Fibroblast of skin of abdomen (primary cell): ENCODE results near the gene KRT32.
"Not testable (repeated sequence)": the region's sequence is repeated elsewhere in the genome, so short reads cannot be mapped to it uniquely, and the experiment has no call there.

Source experiments
- DNase-seq: peaks from one replicate; pipeline ENCODE4 v3.0.0-alpha.2; 2013

KRT32 gene

DNA sequence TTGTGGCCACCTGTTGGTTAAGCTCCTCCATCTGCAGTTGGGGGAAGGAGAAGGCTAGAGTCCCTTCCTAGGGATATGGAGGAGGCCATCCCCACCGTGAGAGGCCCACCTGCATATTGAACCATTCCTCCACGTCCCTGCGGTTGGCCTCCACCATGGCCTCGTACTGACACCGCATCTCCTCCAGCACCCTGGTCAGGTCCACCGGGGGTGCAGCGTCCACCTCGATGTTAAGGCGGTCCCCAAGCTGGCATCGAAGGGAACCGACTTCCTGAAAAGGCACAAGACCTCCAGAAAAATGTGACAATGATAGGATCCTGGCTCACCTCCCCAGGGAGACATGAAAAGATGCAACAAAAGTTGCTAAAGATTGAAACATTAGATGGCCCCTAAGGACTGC is 3.0 kb downstream of the KRT32 start:
- no peak for DNase-seq

DNA sequence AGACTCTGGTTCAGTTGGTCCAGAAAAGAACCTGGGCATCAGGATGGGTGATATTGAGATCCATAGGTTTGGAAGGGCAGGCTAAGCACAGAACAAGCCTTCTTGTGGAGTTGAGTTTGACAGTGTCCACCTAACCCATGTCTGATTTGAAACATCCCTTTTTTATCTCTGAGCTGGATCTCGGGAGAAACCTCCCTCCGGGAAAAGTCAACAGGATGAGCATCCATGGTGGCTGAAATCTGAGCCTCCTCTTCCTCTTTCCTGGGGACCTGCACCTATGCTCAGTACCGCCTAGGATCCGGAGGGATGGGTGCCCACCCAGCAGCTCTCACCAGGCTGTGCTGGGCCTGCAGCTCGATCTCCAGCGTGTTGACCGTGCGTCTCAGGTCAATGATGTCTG is 3.4 kb downstream of the KRT32 start:
- no peak for DNase-seq

DNA sequence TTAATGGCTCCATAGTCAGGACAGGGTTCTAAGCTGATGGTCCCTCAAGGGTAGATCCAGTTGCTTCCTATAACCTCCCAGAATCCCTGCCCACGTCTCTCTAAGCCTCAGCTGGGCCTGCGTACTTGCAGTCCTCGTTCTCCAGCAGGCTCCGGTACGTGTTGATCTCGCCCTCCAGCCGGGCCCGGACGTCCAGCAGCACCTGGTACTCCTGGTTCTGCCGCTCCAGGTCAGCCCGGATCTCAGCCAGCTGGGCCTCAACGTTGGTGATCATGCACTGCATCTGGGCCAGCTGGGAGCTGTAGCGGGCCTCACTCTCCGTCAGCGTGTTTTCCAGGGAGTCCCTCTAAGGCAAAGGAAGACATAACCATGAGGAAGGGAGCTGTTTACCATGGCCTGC is 4.5 kb downstream of the KRT32 start:
- DNase-seq = no peak

DNA sequence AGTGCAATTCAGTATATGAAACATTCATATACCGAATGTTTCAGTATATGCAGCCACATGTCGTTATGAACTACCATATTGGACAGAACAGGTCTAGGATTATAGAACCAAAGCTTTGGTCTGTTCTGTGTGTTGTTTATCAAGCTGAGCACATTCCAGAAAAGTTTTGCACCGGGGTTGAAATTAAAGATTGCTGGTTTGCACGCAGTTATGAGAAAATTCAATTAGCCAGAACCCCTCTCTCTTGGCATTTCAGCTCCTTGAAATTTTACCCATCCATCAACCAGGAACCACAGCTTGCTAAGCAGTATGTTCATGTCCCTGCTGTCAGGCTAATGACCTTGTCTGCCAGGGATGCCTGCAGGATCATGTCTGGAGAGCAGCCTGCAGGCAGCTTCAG is 9.5 kb downstream of the KRT32 start:
- DNase-seq = no peak

DNA sequence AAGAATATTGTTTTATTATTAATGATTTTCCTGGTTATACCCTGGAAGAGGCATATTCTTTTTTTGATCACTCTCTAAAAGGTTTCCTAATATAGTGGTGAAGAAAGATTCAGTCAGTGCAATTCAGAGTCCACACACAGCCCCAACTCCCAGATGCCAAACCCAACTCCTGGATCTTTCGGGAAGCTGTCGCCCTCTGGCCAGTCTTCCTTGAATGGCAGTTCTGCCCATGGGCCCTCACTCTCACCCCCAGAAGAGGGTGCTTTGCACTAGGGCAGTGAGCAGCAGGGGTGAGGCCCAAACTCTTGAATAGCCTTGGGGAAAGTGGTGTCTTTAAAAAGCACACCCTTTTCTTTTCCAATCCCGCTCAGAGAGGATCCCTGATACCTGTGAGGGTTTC is 11.0 kb downstream of the KRT32 start:
- DNase-seq = no peak

DNA sequence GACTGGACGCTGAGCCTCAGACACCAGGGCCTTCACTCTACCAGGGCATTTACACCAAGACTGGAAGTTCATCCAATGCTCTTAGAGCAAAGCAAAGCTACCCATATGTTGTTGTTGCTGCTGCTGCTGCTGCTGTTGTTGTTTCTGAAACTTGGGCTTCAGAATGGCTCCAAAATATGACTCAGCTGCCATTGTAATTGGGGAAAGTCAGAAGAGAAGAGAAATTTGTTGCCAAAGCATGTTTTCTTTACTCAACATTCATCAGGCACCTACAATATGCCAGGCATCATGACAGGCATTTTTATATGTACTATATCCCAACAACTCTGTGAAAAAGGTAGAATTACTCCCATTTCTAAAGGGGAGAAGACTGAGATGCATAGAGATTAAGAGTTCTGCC is 11.9 kb downstream of the KRT32 start:
- no peak for DNase-seq

DNA sequence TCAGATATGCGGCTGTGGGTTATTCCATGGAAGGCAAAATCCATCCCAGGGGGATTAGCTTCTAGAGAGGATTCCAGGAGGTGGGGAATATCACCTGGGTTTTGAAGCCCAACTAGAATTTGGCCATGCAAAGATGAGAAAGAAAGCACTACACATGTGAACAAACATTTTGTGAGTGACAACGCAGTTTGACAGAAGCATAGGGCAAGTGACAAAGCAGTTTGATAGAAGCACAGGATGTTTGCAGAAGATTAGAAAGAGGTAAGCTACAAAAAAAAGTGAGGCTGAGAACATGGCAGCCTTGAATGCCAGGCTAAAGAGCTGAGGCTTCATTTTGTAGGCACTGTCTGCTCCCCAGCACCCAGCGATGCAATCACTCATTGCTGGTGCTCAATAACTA is 14.1 kb downstream of the KRT32 start:
- DNase-seq = no peak

DNA sequence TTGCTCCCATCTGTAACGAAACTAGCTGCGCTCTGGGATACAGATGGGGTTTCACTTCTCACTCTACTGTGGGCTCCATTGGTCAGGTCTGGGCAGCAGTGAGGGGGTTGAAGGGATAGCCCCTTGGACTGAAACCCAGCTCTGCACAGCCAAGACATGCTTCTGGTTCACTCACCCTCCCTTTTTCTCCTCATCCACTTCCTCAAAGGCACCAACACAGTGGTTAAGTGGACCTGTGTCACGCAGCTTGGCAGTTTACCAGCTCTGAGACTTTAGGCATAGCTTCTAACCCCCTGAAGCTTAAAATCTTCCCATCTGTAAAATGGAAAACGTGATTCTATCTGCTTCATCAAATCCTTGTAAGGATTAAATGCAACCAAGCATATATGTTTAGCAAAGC is 14.9 kb downstream of the KRT32 start:
- no peak for DNase-seq

DNA sequence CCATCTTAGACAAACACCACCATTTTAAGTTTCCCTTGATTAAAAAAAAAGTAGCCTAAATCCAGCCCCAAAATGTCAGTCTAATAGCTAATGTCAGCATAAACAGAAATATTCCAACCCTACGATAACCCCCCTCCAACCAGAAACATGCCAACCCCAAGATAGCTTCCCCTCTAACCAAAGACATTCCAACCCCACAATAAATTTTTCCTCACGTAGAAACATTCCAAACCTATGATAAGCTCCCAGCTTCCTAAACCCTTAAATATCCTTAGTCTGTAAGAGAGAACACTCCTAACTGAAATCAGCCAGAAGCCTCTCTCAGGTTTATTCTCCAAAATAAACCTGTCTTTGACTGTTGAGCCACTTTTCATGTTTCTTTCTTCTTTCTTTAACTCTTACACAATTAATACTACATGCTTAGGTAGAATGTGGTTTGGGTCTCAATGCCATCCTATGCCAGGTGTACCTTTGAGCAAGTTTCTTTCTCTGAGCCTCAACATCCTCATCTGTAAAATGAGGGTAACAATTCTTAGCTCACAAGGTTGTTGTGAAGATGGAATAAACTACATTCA is 15.9 kb downstream of the KRT32 start:
- peak; percentile 64 for DNase-seq

DNA sequence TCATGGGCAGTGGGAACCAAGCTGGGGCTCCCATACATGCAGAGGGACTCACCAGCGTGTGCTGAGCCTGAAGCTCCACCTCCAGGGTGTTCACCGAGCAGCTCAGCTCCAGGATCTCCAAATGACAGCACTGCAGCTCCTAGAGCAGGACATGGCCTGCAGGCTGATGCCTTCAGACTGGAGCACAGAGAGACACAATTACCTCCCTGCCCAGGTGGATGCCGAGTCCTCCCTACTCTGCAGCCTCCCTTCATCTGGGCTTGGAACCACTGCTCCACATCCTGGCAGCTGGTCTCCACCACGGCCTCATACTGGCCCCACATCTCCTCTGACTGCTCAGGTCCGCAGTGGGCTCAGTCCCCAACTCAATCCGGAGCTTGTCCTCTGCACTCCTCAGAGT is 18.2 kb downstream of the KRT32 start:
- DNase-seq = no peak

DNA sequence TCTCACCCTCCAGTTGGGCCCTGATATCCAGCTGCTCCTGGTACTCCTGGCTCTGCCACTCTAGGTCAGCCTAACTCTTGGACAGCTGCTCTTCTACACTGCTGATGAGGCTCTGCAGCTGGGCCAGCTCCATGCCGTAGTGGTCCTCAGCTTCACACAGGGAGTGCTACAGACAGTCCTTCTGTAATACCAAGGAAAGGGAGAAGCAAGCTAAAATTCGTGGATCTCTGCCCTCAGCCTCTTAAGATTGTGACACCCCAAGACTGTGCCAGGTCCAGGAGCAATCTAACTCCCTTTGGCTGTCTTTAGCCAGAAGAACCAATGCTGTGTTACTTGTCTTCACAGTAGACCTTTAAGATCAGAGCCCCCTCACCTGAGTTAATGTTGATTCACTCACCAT is 18.7 kb downstream of the KRT32 start:
- no peak for DNase-seq

DNA sequence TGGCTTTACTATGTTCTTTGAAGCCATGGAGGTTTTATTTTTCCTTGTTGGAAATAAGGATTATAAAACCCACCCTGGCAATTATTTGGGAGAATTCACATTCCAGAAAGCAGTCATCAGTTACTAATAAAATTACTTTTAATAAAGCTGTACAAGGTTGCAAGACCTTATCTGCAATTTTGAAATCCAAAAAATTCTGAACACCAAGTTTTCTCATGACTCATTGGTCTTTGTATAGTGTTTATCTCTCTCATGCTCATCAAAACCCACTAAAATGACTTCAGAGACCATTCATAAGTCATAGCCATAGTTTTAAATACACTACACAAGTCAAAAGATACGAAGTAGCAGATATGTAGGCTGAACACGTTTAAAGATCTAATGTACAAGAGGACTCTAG is 20.4 kb downstream of the KRT32 start:
- DNase-seq = peak; percentile 49

DNA sequence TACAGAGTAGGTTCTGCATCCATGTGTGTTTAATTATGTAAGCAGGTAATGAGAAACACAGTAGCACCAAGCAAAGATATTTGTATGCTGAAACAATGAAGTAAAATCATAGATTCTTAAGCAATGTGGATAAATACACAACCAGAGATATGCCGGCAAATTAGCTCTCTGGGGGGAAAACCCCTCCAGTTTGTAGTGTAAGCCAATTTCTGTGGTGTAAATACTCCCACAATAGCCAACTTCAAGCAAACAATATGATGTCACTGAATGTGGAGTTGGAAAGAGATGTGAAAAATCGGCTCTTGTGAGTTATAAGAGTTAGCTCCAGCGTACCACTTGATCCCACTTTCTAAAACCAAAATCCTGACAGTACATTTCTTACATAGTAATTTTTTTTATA is 22.5 kb downstream of the KRT32 start:
- DNase-seq = no peak

DNA sequence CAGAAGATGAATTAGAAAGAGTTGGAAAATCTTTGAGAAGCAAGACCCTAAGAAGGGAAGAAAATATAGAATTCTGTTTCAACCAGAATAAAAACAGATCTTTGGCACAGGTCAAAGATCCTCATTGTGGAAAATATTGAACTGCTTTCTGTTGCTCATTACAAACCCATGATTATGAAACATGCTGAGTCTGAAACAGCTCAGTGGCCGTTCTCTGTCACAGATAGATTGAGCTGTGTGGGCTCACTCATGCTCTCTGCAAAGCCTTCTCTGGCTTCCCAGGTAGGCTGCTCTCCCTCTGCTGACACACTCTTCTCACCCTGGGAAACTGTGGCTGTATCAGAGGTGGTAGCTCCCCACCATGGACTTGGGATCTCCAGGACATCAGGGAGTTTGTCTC is 23.0 kb downstream of the KRT32 start:
- DNase-seq = no peak

DNA sequence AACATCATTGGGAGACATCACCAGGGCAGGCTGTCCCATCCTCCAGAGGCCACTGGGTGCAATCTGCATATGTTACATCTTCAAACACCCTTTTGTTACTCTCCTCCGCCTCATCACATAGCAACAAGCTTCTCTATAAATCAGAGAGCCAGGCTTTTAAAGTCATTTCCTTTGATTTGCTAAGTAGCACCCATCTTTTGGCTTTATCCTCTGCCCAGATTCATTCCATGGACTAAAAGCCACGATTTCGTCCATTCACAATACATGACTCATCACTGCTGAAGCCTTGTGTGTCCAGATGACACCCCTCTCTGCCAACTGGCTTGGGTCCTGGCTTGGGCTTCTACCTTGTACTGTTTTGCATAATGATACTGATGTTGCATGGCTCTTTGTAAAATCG is 24.4 kb downstream of the KRT32 start:
- DNase-seq = peak; percentile 46

DNA sequence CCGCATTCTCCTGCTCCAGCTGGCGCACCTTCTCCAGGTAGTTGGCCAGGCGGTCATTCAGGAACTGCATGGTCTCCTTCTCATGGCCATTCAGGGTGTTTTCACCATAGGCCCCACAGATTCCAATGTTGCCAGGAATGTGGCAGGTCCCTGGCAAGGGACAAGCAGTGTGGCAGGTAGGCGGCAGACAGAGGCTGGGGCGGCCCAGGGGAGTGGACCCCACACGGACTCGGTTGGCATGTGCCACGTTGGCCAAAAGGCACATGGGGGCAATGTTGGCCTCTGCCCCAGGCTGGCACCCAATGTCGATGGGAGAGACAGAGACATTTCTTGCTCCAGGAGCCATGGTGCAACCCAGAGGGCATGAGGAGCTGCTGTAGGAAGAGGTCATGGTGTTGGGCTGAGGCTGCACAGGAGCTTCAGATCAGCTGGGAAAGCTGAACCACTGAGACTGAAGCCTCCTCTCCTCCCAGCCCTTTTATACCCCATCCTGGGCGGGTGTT is 26.6 kb downstream of the KRT32 start, which contains the start of gene KRT38:
TSS of gene KRT38 (minus strand) at position 453 of the 503 bp plus-strand sequence. CDS start at position 391, 62 bp downstream.
- DNase-seq = no peak

DNA sequence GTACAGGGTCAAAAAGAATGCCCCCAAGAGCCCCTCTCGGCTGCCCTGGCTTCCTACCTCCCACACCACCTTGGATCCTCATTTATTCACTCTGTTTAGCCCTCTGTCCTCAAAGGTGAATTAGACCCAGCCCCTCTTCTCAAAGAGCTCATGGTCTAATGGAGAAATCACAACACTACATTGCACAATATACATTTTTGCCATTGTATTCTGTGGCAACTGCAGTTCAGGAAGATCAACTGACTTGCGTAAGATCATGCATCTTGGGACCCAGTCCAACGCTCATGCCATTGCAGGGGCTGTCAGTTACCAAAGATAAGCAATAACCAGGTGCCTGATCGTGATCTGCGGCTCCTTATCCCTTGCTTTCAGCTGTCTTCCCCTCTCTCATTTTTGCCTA is 27.8 kb downstream of the KRT32 start:
- DNase-seq = no peak

DNA sequence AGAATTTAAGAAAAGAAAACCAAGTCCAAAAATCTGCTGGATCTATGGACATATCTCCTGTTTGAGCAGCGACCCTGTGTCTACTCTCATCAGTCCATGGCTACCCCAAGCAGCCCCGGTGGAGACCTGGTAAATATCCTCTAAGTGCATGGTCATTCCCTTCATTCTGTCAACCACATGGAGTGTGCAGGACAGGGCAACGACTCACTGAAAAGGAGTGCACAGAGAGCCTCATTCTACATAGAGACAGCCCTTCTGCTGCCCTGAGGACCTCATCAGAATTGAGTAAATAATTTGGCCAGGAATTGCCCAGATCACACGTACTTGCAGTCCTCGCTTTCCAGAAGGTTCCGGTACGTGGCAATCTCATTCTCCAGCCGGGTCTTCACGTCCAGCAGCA is 29.4 kb downstream of the KRT32 start:
- DNase-seq = no peak

DNA sequence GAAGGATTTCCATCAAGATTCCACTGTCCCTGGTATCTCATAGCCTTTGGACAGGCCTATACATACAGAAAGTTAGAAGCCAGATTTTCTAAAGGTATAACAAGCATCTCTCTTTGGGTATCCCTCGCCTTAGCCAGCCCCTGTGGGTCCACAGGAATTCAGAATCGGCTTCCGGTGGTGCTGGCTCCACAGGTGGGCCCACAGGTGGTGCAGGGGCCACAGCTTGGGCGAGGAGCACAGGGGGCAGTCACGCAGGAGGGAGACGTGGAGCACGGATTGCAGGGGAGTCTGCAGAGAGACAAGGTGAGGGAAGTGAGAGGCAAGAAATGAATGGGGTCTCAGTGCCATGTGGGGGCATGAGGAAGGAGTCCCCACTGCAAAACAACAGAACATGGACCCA is 29.9 kb downstream of the KRT32 start:
- DNase-seq = no peak

DNA sequence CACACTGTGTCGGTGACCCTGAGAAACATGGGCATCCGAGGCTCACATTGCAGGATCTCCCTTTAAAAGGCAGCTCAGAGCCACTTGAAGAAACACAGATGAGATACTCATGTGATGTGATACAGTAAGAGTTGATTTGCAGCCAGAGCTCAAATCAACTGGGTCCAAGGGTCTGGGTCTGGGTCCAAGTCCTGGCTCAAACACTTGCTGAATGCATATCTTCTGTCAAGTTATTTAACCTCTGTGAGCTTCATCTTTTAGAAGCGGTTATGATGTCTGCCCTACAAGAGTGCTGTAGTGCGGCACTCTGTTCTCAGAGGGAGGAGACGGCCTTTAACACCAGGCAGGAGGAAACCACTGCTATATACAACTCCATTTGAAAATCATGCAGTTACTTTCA is 32.8 kb downstream of the KRT32 start:
- no peak for DNase-seq

DNA sequence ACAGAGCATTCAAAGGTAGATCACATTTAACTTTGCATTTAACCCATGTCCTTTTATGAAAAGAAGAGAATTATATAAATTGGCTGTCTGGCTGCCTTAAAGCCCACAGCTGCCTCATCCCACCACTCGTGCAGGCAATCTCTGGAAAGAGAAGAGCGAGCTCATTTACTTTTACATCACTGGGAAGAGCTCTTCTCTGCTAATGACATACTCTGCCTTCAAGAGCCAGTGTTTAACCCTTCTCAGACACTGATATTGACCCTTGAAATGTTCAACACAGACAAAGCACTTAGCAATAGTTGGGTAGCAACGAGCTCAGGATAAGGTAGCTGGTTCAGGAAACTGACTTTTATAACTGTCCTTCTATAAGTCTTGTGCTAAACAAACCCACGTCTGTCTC is 33.2 kb downstream of the KRT32 start:
- DNase-seq = no peak

DNA sequence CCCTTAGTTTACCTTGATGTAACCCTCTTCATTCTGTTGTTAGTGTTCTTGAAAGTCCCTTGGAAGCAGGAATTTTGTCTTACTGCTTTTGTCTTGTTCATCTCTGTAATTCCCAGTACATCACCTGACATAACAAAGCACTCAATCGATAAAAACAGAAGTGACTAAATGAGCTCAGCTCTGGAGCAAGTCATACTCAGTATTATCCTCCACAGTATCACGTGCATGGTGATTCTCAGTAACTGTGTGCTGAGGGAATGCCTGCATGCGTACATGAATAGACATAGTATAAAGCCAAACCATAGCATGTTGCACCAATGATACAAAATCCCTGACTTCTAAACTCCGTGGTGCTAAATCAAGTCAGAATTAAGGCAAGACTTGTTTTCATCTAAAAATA is 33.6 kb downstream of the KRT32 start:
- no peak for DNase-seq

DNA sequence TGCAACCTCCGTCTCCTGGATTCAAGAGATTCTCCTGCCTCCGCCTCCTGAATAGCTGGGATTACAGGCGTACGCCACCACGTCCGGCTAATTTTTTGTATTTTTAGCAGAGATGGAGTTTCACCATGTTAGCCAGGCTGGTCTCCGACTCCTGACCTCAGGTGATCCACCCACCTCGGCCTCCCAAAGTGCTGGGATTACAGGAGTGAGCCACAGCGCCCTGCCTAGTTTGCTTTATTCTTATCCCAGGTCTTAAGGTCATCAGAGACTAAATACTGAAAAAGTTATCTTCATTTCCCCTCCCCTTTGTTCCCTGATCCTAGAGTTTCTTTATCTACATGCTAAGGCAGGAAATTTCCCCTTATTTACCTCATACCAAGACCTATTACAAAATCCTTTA is 36.8 kb downstream of the KRT32 start:
- not testable (repeated sequence) for DNase-seq

DNA sequence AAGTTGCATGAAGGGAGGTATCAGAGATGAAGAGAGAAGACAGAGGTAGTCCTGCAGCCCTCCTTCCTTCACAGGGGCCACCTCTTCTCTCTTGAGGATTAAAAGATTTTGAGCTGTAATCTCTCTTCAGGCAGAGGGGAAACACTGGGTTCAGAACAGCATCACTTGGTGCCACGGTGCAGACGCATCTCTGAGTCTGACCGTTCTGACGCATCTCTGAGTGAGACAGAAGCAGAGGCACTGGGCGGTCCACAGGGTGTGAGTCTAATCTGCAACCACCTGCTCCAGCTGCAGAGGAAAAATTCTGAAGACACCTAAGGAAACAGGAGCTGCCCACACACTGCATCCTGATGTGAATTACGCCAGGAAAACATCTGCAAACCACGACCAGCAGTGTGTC is 37.5 kb downstream of the KRT32 start:
- no peak for DNase-seq

DNA sequence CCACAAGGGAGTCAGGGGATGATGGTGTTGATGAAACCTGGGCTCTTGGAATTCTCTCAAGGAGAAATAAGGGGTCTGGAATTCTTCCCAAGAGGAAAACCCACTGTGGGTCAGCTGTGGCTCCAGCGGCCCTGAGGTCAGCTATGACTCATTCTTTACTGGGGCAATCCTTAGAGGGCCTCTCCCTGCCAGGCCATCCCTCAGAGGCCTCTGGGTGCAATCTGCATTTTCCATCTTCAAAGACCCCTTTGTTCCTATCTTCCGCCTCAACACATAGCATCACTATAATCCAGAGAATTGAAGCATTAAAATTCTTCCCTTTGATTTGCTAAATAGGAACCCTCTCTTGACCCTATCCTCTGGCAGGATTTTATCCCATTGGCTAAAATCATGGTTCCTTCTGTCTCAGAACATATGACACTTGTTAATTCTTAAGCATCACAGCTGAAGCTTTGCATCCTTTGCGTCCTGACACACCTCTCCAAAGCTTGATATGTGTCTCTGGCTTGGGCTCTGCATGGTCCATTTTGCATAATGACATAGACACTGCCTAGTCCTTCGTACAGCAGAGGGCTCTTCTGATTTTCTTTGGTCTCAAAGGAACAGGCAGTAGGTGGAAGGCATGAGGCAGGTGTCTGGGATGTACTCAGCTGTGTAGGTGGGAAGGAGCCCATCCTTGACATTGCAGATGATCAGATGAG is 38.4 kb downstream of the KRT32 start:
- DNase-seq = no peak
